B cell (primary cell): ENCODE data around the gene TMEM273.

Experiments used
- EZH2 ChIP-seq: IDR thresholded peaks from 2 replicates; pipeline ENCODE4 v1.6.1; 2012; ENCODE audit warnings: borderline replicate concordance, low read depth, mild to moderate bottlenecking, moderate library complexity, low read length; ENCODE audit not compliant: insufficient read depth, poor library complexity, severe bottlenecking
- TF ChIP-seq, protein P1 (sequence below): fragments of 200-600 bp; IDR thresholded peaks from one replicate; pipeline ENCODE4 v1.8.0; 2022; ENCODE audit warnings: antibody characterized with exemption, mild to moderate bottlenecking

DNA sequence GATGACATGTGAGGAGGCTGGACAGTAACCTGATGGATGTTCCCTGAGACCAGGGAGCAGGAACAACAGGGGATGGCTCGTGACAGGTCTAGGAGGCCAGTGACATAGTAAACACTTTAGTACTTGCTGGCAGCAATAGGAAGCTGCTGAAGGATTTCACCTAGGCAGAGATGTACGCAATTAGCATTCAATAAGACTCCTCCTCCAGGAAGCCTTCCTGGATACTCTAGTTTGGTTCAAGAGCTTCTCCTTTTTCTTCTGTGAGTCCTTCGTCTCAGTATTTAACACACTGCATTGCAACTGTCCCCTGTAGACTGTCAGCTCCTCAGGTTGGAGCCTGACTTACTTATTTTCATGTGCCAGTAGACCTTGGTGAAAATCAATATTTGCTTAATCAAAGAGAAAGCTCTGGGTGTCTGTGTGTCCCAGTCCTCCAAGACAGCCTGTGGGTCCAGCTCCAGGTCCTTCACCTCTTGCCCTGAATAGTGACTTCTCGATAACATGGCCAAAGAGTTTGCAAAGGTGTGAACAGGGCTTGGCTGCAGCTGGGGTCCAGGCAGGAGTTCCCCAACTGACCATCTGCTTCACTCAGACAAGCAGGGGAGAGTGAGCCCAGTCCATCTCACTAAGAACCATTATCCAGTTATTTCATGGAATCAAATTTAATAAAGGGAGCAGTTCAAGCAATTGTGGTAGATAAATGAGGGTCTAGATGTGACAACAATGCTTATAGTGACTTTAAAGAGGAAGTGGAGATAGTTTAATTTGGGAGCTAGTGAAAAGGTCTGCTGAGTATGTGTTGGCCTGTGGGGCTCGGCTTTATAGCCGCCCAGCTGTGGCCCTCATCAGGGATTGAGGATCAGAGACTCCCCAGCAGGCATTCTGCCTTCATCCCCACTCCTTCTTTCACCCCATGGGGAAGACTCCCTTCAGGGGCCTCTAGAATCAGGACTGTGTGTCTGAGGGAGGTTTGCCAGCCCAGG is 9.4 kb downstream of the TMEM273 start:
- TF ChIP-seq, protein P1, sequence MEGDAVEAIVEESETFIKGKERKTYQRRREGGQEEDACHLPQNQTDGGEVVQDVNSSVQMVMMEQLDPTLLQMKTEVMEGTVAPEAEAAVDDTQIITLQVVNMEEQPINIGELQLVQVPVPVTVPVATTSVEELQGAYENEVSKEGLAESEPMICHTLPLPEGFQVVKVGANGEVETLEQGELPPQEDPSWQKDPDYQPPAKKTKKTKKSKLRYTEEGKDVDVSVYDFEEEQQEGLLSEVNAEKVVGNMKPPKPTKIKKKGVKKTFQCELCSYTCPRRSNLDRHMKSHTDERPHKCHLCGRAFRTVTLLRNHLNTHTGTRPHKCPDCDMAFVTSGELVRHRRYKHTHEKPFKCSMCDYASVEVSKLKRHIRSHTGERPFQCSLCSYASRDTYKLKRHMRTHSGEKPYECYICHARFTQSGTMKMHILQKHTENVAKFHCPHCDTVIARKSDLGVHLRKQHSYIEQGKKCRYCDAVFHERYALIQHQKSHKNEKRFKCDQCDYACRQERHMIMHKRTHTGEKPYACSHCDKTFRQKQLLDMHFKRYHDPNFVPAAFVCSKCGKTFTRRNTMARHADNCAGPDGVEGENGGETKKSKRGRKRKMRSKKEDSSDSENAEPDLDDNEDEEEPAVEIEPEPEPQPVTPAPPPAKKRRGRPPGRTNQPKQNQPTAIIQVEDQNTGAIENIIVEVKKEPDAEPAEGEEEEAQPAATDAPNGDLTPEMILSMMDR = no peak
- no peak for TF ChIP-seq EZH2
